ENCODE results near the gene CTDNEP1.

- no peak for TF ChIP-seq ELF4 (IDR thresholded peaks at IDR 0.05)
- no peak for TF ChIP-seq FOXM1 (IDR thresholded peaks at IDR 0.05; ENCODE audit: borderline replicate concordance)
- TF ChIP-seq ARNT (IDR thresholded peaks at IDR 0.05), result no peak
- TF ChIP-seq NFRKB (IDR thresholded peaks at IDR 0.05), result no peak
- TF ChIP-seq, protein P1, sequence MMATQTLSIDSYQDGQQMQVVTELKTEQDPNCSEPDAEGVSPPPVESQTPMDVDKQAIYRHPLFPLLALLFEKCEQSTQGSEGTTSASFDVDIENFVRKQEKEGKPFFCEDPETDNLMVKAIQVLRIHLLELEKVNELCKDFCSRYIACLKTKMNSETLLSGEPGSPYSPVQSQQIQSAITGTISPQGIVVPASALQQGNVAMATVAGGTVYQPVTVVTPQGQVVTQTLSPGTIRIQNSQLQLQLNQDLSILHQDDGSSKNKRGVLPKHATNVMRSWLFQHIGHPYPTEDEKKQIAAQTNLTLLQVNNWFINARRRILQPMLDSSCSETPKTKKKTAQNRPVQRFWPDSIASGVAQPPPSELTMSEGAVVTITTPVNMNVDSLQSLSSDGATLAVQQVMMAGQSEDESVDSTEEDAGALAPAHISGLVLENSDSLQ (IDR thresholded peaks at IDR 0.05), result peak; percentile 77
- no peak for TF ChIP-seq FOXA1 (IDR thresholded peaks at IDR 0.05)
- no peak for TF ChIP-seq SP1 (IDR thresholded peaks at IDR 0.05)
- no peak for TF ChIP-seq SUZ12 (IDR thresholded peaks at IDR 0.05)
- no peak for TF ChIP-seq ZNF384 (IDR thresholded peaks at IDR 0.05)
- no peak for TF ChIP-seq BHLHE40 (IDR thresholded peaks at IDR 0.05; ENCODE audit: borderline replicate concordance)
- TF ChIP-seq TARDBP (IDR thresholded peaks at IDR 0.05), result no peak
Observed at GRCh38 chr17:7214300-7215135, 37.0 kb downstream of the CTDNEP1 start.

Data from HEK293T (cell line).